SJSA1 (cell line): Measurements from ENCODE around the gene CAPZA1. TPM values are rescaled to one million over a fixed set of nuclear protein-coding genes. Genes with fewer than 3 reads are reported as not detected.

Experiments
- DNase-seq, 2 experiments: peaks; one replicate each; pipeline ENCODE4 v3.0.0-alpha.2; 2015 to 2020; ENCODE audit warnings: low spot score in 2 of 2, low read depth in 1 of 2
- H3K27ac ChIP-seq: fragments of 250-450 bp; sonication (Bioruptor Pico); 2 replicates; pipeline ENCODE4 v1.5.1; 2020; ENCODE audit warnings: mild to moderate bottlenecking, moderate library complexity
- H3K27me3 ChIP-seq: fragments of 250-450 bp; sonication (Bioruptor Pico); replicated peaks from 2 replicates; pipeline ENCODE4 v1.5.1; 2020; ENCODE audit warnings: mild to moderate bottlenecking, moderate library complexity
- H3K36me3 ChIP-seq: fragments of 250-450 bp; sonication (Bioruptor Pico); 2 replicates; pipeline ENCODE4 v1.5.1; 2020; ENCODE audit warnings: mild to moderate bottlenecking
- H3K4me1 ChIP-seq: fragments of 250-450 bp; sonication (Bioruptor Pico); replicated peaks from 2 replicates; pipeline ENCODE4 v1.6.1; 2021; ENCODE audit warnings: mild to moderate bottlenecking
- H3K4me3 ChIP-seq: fragments of 250-450 bp; sonication (Bioruptor Pico); 2 replicates; pipeline ENCODE4 v1.5.1; 2020; ENCODE audit warnings: mild to moderate bottlenecking
- H3K9me3 ChIP-seq: fragments of 250-450 bp; sonication (Bioruptor Pico); replicated peaks from 2 replicates; pipeline ENCODE4 v1.5.1; 2020; ENCODE audit warnings: mild to moderate bottlenecking
- total RNA-seq: library from RNA; depleted of rRNA; stranded (reverse); fragments of >200 nt; shearing (Covaris generic); gene quantifications from 2 replicates; pipeline ENCODE4 v1.2.3, GENCODE V29; 2014

The CAPZA1 gene
- total RNA-seq, 1 experiment from 2014 or later: 301 TPM

GRCh38 chr1:112712701-112713128, 93.1 kb downstream of the CAPZA1 start:
- Histone ChIP-seq H3K27ac (no peak overlapping the region), H3K4me1 (peaks cover 20% of the 10 kb centered on the region), H3K36me3 (no peaks in the 10 kb centered on the region), H3K4me3 (no peak overlapping the region), H3K27me3 (peaks cover 10% of the 10 kb centered on the region), H3K9me3 (no peaks in the 10 kb centered on the region)
- peak in 1 of 2 experiments; percentile 38 for DNase-seq

- Histone ChIP-seq H3K27ac (no peak overlapping the region), H3K9me3 (no peaks in the 10 kb centered on the region), H3K4me3 (no peak overlapping the region), H3K36me3 (no peaks in the 10 kb centered on the region), H3K27me3 (peaks cover 10% of the 10 kb centered on the region), H3K4me1 (peaks cover 18% of the 10 kb centered on the region)
- peak in 1 of 2 experiments; percentile 40 for DNase-seq
These were observed 94.1 kb downstream of the CAPZA1 start for GRCh38 chr1:112713466-112714312.

- DNase-seq: peak; percentile 55 to 72
- Histone ChIP-seq H3K27me3 (peaks cover 10% of the 10 kb centered on the region), H3K27ac (no peak overlapping the region), H3K36me3 (no peaks in the 10 kb centered on the region), H3K4me1 (peaks cover 21% of the 10 kb centered on the region), H3K4me3 (peak overlapping the region; percentile 46), H3K9me3 (no peaks in the 10 kb centered on the region)
These were observed 95.0 kb downstream of the CAPZA1 start for GRCh38 chr1:112714313-112715263.

- peaks cover 21% of the 10 kb centered on the region for H3K4me1 ChIP-seq
- no peaks in the 10 kb centered on the region for H3K9me3 ChIP-seq
- H3K27me3 ChIP-seq: peaks cover 10% of the 10 kb centered on the region
- no peak within 1 kb of the TSS for H3K27ac ChIP-seq
- H3K36me3 ChIP-seq: no peaks in the 10 kb centered on the region
- DNase-seq: peak; percentile 92 to 98
- H3K4me3 ChIP-seq: peak within 1 kb of the TSS; percentile 46
These were observed 95.8 kb downstream of the CAPZA1 start, which contains the start of gene PPM1J for GRCh38 chr1:112715264-112716053. TSS of gene PPM1J (minus strand) at chr1:112715332. CDS start at chr1:112715301, 31 bp downstream.

DNA sequence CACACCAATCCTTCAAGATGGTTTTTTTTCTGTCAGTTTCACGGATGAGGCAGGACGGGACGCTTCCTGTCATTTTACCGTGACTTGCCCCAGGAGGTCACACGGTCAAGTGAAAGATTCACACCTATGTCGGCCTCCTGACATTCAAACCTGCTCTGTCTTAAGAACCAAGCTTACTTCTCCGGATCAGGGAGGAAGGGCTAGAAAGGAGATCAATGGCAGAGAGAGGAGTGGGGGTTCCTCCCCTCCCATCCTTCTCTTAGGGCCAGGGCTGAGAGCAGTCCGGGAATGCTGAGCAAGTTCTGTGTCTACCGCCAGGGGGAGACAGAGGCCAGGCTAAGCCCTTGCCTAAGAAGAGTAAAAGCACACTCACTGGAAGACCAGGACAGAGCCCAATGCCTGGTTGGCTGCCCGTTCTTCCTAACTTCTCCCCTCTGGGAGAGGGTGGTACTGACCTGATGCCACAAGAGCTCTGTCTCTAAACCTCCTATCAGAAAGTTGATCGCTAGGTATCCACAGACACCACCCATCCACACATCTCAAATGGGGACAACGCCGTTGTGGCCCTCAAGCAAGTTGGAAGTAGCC, 96.6 kb downstream of the CAPZA1 start:
- Histone ChIP-seq H3K27ac (no peak overlapping the region), H3K4me1 (peaks cover 21% of the 10 kb centered on the region), H3K9me3 (no peaks in the 10 kb centered on the region), H3K36me3 (no peaks in the 10 kb centered on the region), H3K4me3 (peak overlapping the region; percentile 46), H3K27me3 (peaks cover 10% of the 10 kb centered on the region)
- peak; percentile 88 to 90 for DNase-seq

GRCh38 chr1:112717263-112717873, 97.7 kb downstream of the CAPZA1 start:
- no peak for DNase-seq
- no peak overlapping the region for H3K4me3 ChIP-seq
- H3K27ac ChIP-seq: no peak overlapping the region
- peaks cover 21% of the 10 kb centered on the region for H3K4me1 ChIP-seq
- no peaks in the 10 kb centered on the region for H3K36me3 ChIP-seq
- no peaks in the 10 kb centered on the region for H3K9me3 ChIP-seq
- H3K27me3 ChIP-seq: peaks cover 10% of the 10 kb centered on the region

DNA sequence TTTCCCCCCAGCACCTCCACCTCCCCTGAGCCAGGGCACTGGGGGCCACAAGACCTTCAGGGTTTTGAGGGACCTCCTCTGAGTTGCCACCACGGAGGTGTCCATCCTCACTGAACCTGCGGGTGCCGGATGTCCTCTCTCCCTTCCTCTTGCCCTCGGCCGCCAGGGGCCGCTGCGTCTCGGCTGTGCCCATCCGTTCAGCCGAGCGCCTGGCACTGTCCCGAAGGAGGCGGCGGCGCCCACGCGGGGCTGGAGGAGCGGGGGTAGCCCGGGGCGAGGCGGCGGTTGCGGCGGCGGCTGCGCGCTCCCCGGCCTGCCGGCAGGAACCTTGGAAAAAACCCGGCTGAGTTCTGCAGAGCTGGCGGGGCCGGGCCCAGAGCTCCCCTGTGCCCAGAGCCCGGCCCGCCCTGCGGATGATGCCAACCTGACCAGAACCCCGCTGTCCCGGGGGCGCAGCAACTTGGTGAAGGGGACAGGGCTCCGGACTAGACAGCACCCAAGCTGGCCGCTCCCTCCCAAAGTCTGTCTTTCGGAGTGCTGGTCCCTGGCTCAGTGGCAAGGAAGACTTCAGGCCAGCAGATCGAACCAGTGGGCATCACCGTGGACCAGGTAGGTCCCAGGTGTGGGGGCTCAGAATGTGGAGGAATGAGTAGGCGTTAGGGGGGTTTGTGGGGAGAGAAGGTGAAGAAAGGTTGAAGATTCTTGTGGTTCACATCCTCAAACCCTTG, 99.2 kb downstream of the CAPZA1 start:
- peaks cover 10% of the 10 kb centered on the region for H3K27me3 ChIP-seq
- H3K4me1 ChIP-seq: peaks cover 21% of the 10 kb centered on the region
- no peaks in the 10 kb centered on the region for H3K9me3 ChIP-seq
- peak; percentile 58 to 83 for DNase-seq
- H3K36me3 ChIP-seq: no peaks in the 10 kb centered on the region
- no peak overlapping the region for H3K4me3 ChIP-seq
- no peak overlapping the region for H3K27ac ChIP-seq

GRCh38 chr1:112719706-112720105, 100.1 kb downstream of the CAPZA1 start:
- DNase-seq: no peak
- Histone ChIP-seq H3K27ac (no peak overlapping the region), H3K4me3 (no peak overlapping the region), H3K36me3 (no peaks in the 10 kb centered on the region), H3K27me3 (peaks cover 3% of the 10 kb centered on the region; the same call in 1 of the 2 replicates), H3K4me1 (peaks cover 13% of the 10 kb centered on the region), H3K9me3 (no peaks in the 10 kb centered on the region)

GRCh38 chr1:112720800-112721199, 101.2 kb downstream of the CAPZA1 start:
- Histone ChIP-seq H3K4me3 (no peak overlapping the region), H3K4me1 (peaks cover 6% of the 10 kb centered on the region), H3K27me3 (no peaks in the 10 kb centered on the region), H3K27ac (no peak overlapping the region), H3K9me3 (no peaks in the 10 kb centered on the region), H3K36me3 (no peaks in the 10 kb centered on the region)
- DNase-seq: no peak
